ENCODE measurements around the gene CREB5. TPM values are rescaled to one million over a fixed set of nuclear protein-coding genes. Genes with fewer than 3 reads are reported as not detected.

The CREB5 gene
- total RNA-seq, 2 experiments from 2014 or later, result 1.2 to 1.5 TPM

DNA sequence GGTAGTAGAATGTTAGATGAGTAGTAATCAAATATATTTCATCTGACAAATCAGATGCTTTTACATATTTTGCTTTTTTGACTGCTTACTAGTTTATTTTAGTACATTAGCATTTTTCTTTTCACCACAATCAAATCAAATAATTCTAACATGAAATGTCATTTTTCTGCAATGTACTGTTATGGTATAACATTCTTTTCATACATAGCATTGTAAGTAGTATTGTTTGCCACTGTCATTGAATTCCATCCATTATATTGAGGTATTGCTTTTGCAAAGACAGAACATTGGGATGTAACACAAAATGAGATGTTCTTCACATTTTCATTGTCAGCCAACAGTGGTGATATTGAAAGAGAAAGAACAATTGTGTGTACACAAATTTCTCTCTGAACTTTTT, 438.4 kb downstream of the CREB5 start:
- H3K27ac Mint-ChIP-seq, result no peak overlapping the region
- no peak for DNase-seq
- H3K27me3 Mint-ChIP-seq, result peaks cover 29% of the 10 kb centered on the region
- no peaks in the 10 kb centered on the region for H3K36me3 Mint-ChIP-seq (ENCODE audit: low read depth)
- CTCF ChIA-PET, result no interaction called here
- POLR2A ChIA-PET, result no interaction called here
- TF ChIP-seq, protein P1, sequence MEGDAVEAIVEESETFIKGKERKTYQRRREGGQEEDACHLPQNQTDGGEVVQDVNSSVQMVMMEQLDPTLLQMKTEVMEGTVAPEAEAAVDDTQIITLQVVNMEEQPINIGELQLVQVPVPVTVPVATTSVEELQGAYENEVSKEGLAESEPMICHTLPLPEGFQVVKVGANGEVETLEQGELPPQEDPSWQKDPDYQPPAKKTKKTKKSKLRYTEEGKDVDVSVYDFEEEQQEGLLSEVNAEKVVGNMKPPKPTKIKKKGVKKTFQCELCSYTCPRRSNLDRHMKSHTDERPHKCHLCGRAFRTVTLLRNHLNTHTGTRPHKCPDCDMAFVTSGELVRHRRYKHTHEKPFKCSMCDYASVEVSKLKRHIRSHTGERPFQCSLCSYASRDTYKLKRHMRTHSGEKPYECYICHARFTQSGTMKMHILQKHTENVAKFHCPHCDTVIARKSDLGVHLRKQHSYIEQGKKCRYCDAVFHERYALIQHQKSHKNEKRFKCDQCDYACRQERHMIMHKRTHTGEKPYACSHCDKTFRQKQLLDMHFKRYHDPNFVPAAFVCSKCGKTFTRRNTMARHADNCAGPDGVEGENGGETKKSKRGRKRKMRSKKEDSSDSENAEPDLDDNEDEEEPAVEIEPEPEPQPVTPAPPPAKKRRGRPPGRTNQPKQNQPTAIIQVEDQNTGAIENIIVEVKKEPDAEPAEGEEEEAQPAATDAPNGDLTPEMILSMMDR (IDR thresholded peaks at IDR 0.05), result no peak
- no peaks in the 10 kb centered on the region for H3K9me3 Mint-ChIP-seq
- no peak for ATAC-seq
- intact Hi-C loops (cut with micrococcal nuclease), result loop anchor here (5.0 to 10.0 kb wide), 2 partner anchors 463 to 556 kb away; no protein-coding TSS in a partner anchor
- H3K4me3 Mint-ChIP-seq, result no peak overlapping the region
- peaks cover 7% of the 10 kb centered on the region for H3K4me1 Mint-ChIP-seq (ENCODE audit: low read depth)

DNA sequence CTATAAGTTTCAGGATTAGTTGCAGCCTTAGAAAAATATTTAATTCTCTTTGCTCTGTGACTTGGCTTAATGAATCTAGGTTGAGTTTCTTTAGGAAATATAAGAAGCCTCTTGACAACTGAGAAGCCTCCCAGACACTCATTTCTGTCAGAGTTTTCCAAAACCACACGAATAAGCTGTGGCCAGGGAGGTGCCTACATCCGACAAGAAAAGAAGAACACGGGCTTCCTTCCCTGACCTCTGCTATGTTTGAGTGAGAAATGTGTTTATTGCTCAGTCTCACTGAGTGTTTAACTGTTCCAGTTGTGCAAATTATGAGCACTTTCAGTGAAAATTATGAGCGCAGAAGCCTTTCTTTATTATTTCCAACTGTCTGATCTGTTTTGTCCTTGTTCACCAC, 440.8 kb downstream of the CREB5 start:
- Mint-ChIP-seq H3K4me3 (peak overlapping the region; percentile 62), H3K27me3 (peaks cover 43% of the 10 kb centered on the region), H3K9me3 (no peaks in the 10 kb centered on the region), H3K4me1 (ENCODE audit: low read depth) (peaks cover 7% of the 10 kb centered on the region), H3K36me3 (ENCODE audit: low read depth) (no peaks in the 10 kb centered on the region), H3K27ac (no peak overlapping the region)
- CTCF ChIA-PET, result interaction anchor here (1.3 to 2.0 kb wide), 5 partner anchors 12 to 556 kb away, joined by 4 to 7 read pairs (median 5); no protein-coding TSS in a partner anchor
- POLR2A ChIA-PET, result no interaction called here
- TF ChIP-seq, protein P1 (IDR thresholded peaks at IDR 0.05), result no peak
- DNase-seq, result no peak
- ATAC-seq, result no peak
- intact Hi-C loops (cut with micrococcal nuclease), result loop anchor here (5.0 to 10.0 kb wide), 2 partner anchors 466 to 558 kb away; no protein-coding TSS in a partner anchor

DNA sequence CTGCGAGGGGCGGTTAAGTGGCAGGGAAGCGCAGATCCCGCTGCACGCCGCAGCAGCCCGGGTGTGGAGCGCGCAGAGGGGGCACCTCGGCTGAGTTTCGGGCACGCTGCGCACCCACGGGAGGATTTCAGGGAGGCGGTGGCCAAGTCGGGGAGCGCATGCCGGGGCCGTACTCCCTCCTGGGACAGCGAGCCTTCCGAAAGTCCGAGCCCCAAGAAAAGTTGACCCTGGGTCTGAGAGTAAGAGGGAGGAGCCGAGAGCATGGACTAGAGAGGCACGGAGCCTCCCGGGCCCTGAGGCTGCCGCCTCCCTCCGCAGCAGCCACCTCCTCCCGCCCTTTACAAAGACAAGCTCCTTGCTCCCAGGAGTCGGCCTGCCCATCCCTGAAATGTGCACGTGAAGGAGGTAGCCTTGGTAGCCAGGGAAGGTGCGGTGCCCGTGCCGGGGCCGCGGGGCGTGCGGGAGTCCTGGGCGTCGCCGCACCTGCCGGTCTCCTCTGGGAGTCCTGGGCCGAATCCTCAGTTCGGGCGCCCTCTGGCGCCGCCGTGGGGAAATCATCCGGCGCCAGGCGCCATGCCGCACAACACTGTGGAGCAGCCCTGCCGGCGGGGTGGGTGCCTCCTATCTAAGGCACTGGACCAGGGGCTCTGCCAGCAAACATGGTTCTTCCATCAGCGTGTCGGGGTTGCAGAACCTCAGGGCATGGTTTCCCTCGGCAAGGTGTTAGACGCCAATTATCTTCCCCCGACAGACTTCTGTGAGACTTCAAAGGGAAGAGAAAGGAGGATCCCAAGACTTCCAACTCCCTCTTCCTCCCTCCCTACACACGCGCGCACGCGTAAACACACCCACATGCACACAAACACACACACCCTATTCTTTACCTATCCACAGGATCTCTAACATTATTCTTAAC, 441.8 kb downstream of the CREB5 start:
- peak overlapping the region; percentile 62 for H3K4me3 Mint-ChIP-seq
- TF ChIP-seq, protein P1 (IDR thresholded peaks at IDR 0.05), result peak; percentile 73
- H3K4me1 Mint-ChIP-seq (ENCODE audit: low read depth), result peaks cover 7% of the 10 kb centered on the region
- no peaks in the 10 kb centered on the region for H3K36me3 Mint-ChIP-seq (ENCODE audit: low read depth)
- no peaks in the 10 kb centered on the region for H3K9me3 Mint-ChIP-seq
- H3K27ac Mint-ChIP-seq, result no peak overlapping the region
- peak; percentile 99 for ATAC-seq
- ChIA-PET POLR2A (no interaction called here), CTCF (interaction anchor here (0.6 to 2.0 kb wide), 7 partner anchors 11 to 557 kb away, joined by 3 to 7 read pairs (median 4); no protein-coding TSS in a partner anchor)
- peak; percentile 76 for DNase-seq
- H3K27me3 Mint-ChIP-seq, result peaks cover 46% of the 10 kb centered on the region
- intact Hi-C loops (cut with micrococcal nuclease), result loop anchor here (5.0 to 10.0 kb wide), 2 partner anchors 467 to 559 kb away; no protein-coding TSS in a partner anchor

DNA sequence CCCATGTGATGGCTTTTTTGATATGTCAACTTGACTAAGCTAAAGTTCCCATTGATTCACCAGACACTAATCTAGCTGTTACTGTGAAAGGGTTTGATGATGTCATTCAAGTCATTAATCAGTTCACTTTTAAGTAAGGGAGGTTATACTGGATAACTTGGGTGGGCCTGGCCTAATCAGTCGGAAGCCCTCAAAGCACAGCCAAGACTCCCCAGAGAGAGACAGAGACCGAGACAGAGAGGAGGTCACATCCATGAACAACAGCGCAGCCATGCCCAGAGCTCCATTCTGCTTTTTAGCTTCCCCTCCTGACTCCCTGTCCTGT, 442.4 kb downstream of the CREB5 start:
- Mint-ChIP-seq H3K36me3 (ENCODE audit: low read depth) (no peaks in the 10 kb centered on the region), H3K27me3 (peaks cover 46% of the 10 kb centered on the region), H3K4me1 (ENCODE audit: low read depth) (peaks cover 7% of the 10 kb centered on the region), H3K9me3 (no peaks in the 10 kb centered on the region), H3K27ac (no peak overlapping the region), H3K4me3 (no peak overlapping the region)
- intact Hi-C loops (cut with micrococcal nuclease), result loop anchor here (5.0 to 10.0 kb wide), 2 partner anchors 467 to 560 kb away; no protein-coding TSS in a partner anchor
- ChIA-PET POLR2A (no interaction called here), CTCF (interaction anchor here (0.7 to 2.0 kb wide), 3 partner anchors 11 to 1692 kb away, joined by 3 to 7 read pairs (median 3); no protein-coding TSS in a partner anchor)
- no peak for ATAC-seq
- TF ChIP-seq, protein P1 (IDR thresholded peaks at IDR 0.05), result no peak
- DNase-seq, result no peak
